HG02870 (cell line): ENCODE measurements around the gene BPIFB6.

Source experiments
- ATAC-seq: cut with Tn5 transposase; IDR thresholded peaks from one replicate; pipeline ENCODE4 v1.9.1; 2021; ENCODE audit warnings: mild to moderate bottlenecking, moderate library complexity; ENCODE audit not compliant: unreplicated experiment

The BPIFB6 gene

GRCh38 chr20:33059741-33060390, 28.4 kb downstream of the BPIFB6 start:
- ATAC-seq = no peak

- no peak for ATAC-seq
Observed at GRCh38 chr20:33061658-33062028, 30.2 kb downstream of the BPIFB6 start.

GRCh38 chr20:33062105-33062824, 30.8 kb downstream of the BPIFB6 start:
- ATAC-seq = no peak

- ATAC-seq = no peak
Observed at GRCh38 chr20:33062825-33063149, 31.3 kb downstream of the BPIFB6 start.

- no peak for ATAC-seq
Observed at GRCh38 chr20:33063271-33063670, 31.8 kb downstream of the BPIFB6 start.

- no peak for ATAC-seq
Observed at GRCh38 chr20:33064572-33065287, 33.3 kb downstream of the BPIFB6 start.

GRCh38 chr20:33065785-33066184, 34.3 kb downstream of the BPIFB6 start:
- ATAC-seq = no peak

GRCh38 chr20:33067806-33068205, 36.4 kb downstream of the BPIFB6 start:
- ATAC-seq = no peak

- ATAC-seq = no peak
Observed at GRCh38 chr20:33068251-33068939, 36.9 kb downstream of the BPIFB6 start.

GRCh38 chr20:33069673-33070072, 38.2 kb downstream of the BPIFB6 start:
- no peak for ATAC-seq

GRCh38 chr20:33070111-33071053, 38.9 kb downstream of the BPIFB6 start:
- ATAC-seq = no peak

- ATAC-seq = no peak
Observed at GRCh38 chr20:33071198-33071597, 39.8 kb downstream of the BPIFB6 start.

- no peak for ATAC-seq
Observed at GRCh38 chr20:33072362-33072761, 40.9 kb downstream of the BPIFB6 start.

- ATAC-seq = no peak
Observed at GRCh38 chr20:33072813-33073212, 41.4 kb downstream of the BPIFB6 start.

GRCh38 chr20:33074675-33075074, 43.2 kb downstream of the BPIFB6 start:
- no peak for ATAC-seq

GRCh38 chr20:33075281-33075680, 43.8 kb downstream of the BPIFB6 start:
- no peak for ATAC-seq

GRCh38 chr20:33076662-33077372, 45.4 kb downstream of the BPIFB6 start:
- ATAC-seq = no peak

- no peak for ATAC-seq
Observed at GRCh38 chr20:33079259-33079658, 47.8 kb downstream of the BPIFB6 start, which contains the start of gene BPIFB4. Gene BPIFB4 (plus strand): TSS chr20:33079643. CDS start chr20:33081527, 1,884 bp downstream.

- no peak for ATAC-seq
Observed at GRCh38 chr20:33081411-33082154, 50.1 kb downstream of the BPIFB6 start.
